KOPT-K1 (cell line): ENCODE results near the gene SLC13A4.
"Not testable (repeated sequence)": the region's sequence is repeated elsewhere in the genome, so short reads cannot be mapped to it uniquely, and the experiment has no call there.

Experiments
- H3K27ac ChIP-seq: fragments of 200-600 bp; sonication (generic); 2 replicates; pipeline ENCODE4 v1.5.1; 2016; ENCODE audit warnings: antibody characterized with exemption, mild to moderate bottlenecking, low read depth, low read length; ENCODE audit not compliant: poor library complexity, severe bottlenecking
- H3K36me3 ChIP-seq: fragments of 200-600 bp; sonication (generic); 2 replicates; pipeline ENCODE4 v1.5.1; 2017; ENCODE audit warnings: antibody characterized with exemption, mild to moderate bottlenecking, low read length, moderate library complexity; ENCODE audit not compliant: insufficient read depth
- H3K9me3 ChIP-seq: fragments of 200-600 bp; sonication (generic); 2 replicates; pipeline ENCODE4 v1.5.1; 2017; ENCODE audit warnings: antibody characterized with exemption, low read length, mild to moderate bottlenecking; ENCODE audit not compliant: insufficient read depth, poor library complexity, severe bottlenecking

SLC13A4 gene

DNA sequence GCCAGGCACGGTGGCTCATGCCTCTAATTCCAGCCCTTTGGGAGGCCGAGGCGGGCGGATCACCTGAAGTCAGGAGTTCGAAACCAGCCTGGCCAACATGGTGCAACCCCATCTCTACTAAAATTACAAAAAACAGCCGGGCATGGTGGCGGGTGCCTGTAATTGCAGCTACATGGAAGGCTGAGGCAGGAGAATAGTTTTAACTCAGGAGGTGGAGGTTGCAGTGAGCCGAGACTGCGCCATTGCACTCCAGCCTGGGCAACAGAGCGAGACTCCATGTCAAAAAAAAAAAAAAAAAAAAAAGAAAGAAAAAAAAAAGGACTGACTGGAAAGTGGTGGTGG is 9.3 kb upstream of the SLC13A4 start:
- not testable (repeated sequence) for H3K9me3 ChIP-seq, H3K27ac ChIP-seq, H3K36me3 ChIP-seq

- Histone ChIP-seq H3K27ac (no peak overlapping the region), H3K9me3 (no peaks in the 10 kb centered on the region), H3K36me3 (no peaks in the 10 kb centered on the region)
These were observed 8.8 kb upstream of the SLC13A4 start for GRCh38 chr7:135736586-135737305.

GRCh38 chr7:135734343-135734689 is 6.3 kb upstream of the SLC13A4 start:
- no peak overlapping the region for H3K27ac ChIP-seq
- no peaks in the 10 kb centered on the region for H3K36me3 ChIP-seq
- no peaks in the 10 kb centered on the region for H3K9me3 ChIP-seq

DNA sequence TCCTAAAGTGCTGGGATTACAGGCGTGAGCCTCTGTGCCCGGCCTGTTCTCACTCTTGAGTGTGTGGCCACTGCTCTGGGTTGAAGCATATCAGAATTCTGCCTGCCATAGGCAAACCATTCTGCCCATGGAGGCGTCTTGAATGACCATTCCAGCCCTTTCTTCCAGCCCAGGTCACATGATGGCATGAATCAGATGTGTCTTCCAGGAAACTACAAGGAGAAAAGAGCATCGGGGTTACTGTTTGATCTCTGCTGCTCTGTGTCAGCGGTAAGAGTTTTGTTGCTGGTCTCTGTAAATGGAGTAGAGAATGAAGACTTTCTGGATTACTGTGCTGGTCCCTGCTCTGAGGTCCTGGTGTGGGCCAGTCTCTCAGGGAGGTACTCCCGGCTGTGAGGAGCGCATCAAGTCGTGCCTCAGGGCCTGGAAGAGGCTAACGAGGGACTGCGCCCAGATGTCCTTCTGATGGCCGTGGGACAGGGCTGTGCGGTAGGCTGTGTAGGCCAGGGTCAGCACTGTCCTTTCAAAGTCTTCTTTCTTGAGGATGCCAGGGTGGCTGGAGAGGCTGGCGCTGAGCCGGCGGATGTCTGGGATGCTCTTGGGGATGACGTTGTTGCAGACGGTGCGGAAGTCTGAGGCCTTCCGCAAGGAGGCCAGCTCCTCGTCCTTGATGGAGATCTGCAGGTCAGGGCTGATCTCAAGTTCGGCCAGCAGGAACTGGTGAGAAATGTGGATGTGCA is 5.8 kb upstream of the SLC13A4 start:
- Histone ChIP-seq H3K27ac (no peak overlapping the region), H3K9me3 (no peaks in the 10 kb centered on the region)

DNA sequence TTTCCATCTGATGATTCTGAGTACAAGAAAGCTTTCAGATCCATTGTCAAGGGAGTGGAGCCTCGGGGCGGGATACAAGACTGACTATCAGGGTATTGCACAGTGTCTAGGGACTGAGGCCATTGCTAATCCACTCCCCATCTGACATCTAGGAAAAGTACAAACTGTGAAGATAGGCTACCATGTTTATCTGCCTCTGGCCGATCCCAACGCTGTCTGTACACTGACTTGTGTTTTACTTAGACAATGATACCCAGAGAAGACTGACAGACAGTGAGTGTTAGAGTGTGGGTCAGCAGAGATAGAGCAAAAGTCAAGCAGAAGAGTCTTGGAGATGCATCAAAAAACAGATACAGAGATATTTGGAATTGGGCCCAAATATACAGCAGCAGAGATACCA is 3.1 kb upstream of the SLC13A4 start:
- Histone ChIP-seq H3K27ac (no peak overlapping the region), H3K36me3 (no peaks in the 10 kb centered on the region), H3K9me3 (no peaks in the 10 kb centered on the region)

More for the DNA sequence above, 5.8 kb upstream of the SLC13A4 start:
- no peaks in the 10 kb centered on the region for H3K36me3 ChIP-seq

DNA sequence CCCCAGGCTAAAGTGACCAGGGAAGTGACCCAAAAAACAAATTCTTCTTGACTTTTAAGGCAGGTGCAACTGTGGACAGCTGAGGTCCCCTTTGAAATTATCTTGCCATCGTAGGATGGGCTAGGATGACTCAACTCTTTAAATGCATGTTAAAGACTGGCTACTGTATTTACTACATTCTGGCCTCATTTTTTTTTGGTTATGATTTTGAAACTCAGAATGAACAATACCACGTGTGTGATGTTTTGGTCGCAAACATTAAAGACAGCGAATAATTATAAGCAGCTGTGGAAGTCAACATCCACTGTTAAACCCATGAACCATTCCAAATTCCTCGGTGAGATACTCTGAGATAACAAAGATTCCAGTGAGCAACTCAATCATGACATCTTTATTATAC is 1.2 kb upstream of the SLC13A4 start:
- no peaks in the 10 kb centered on the region for H3K36me3 ChIP-seq
- H3K9me3 ChIP-seq: no peaks in the 10 kb centered on the region
- no peak overlapping the region for H3K27ac ChIP-seq

GRCh38 chr7:135726911-135727673 is 894 bp downstream of the SLC13A4 start:
- Histone ChIP-seq H3K9me3 (no peaks in the 10 kb centered on the region), H3K36me3 (no peaks in the 10 kb centered on the region), H3K27ac (no peak overlapping the region)

DNA sequence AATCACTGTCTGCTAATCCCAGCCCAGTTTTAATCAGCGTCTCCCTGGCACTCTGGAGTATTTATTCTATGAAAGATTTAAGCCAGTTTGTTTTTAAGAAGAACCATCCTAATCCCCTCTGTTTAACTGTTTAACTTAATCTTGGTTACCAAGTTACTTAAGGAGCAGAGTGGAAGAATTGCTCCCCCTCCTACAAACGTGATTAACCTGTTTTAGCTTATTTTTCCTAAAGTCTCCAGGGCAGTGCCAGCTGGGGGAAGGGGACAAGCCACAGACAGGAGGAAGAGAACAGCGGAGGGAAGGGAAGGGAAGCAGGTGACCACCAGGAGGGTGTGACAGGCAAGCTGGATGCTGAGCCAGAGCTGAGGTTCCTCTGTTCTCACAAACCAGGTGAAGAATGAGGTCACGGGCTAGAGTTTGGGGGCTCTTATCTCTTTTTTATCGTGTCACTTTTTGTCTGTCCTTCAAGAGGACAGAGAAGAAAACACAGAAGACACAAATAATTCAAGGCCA is 1.7 kb downstream of the SLC13A4 start:
- no peak overlapping the region for H3K27ac ChIP-seq
- no peaks in the 10 kb centered on the region for H3K36me3 ChIP-seq
- H3K9me3 ChIP-seq: no peaks in the 10 kb centered on the region

DNA sequence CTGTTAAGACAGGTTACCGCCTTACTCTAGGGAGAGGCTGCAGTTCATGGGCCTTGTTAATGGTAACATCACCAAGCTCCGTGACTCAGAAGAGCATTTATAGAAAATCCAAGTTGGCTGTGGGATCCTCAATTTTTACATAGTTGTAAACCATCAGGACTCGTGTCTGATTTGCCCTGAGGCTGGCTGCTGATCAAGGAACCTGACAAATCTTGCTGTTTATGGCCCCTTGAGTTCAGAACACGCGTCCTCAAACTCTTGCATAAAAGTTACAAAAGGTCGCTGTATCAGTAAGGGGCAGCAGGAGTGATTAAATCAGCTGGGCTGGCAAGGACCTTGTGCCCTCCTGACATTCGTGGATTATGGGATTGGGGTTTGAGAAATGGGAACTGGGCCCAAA is 4.6 kb downstream of the SLC13A4 start:
- no peaks in the 10 kb centered on the region for H3K9me3 ChIP-seq
- no peaks in the 10 kb centered on the region for H3K36me3 ChIP-seq
- H3K27ac ChIP-seq: no peak overlapping the region

GRCh38 chr7:135721198-135721820 is 6.7 kb downstream of the SLC13A4 start:
- H3K36me3 ChIP-seq: no peaks in the 10 kb centered on the region
- H3K9me3 ChIP-seq: no peaks in the 10 kb centered on the region
- no peak overlapping the region for H3K27ac ChIP-seq

- H3K27ac ChIP-seq: no peak overlapping the region
- H3K36me3 ChIP-seq: no peaks in the 10 kb centered on the region
- no peaks in the 10 kb centered on the region for H3K9me3 ChIP-seq
These were observed 8.3 kb downstream of the SLC13A4 start for GRCh38 chr7:135719688-135720087.

DNA sequence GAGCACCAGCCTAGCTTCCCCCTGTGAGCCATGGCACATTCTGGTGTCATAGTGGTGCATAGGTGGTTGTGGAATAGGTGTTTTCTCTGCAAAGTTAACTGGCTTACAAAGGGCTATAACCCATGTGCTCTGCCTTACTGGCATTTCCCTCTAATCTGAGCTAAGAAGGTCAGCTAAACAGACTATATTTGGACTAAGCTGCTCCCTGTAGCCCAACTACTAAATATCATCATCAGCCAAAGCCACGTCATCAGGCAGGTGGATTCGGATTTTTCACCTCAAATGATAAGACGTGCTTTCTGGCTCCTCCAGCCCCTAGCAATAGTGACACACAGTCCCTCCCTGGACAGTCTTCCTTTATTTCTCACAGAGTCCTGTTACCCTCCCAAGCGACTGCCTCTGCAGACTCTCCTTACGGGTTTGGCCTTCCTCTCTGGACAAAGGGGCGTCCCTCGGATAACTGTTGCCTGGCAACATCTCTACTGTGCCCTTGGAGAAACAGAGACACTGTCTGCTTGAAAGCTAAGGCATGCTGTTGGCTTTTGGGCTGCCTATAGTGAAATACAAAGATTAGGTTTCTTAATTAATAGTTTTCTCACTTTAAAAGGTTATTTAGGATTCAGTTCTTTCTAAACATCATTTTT is 9.1 kb downstream of the SLC13A4 start:
- no peaks in the 10 kb centered on the region for H3K36me3 ChIP-seq
- no peaks in the 10 kb centered on the region for H3K9me3 ChIP-seq
- H3K27ac ChIP-seq: no peak overlapping the region

DNA sequence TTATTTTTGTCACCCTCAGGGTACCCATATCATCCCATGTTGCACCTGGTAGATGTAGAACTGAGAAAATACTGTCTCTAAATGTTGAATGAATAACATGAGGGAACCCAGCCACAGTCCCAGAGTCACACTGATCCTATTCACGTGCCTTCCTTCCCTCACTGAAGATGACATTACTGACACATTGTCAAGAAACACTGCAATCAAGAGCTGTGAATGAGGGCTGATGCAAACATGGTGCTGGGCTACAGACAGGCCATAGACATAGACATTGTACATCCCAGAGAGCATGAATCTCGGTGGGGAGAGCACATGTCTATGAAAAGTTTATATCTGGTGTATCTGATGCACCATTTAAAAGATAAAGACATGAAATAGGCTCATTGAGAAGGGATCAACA is 9.8 kb downstream of the SLC13A4 start:
- Histone ChIP-seq H3K36me3 (no peaks in the 10 kb centered on the region), H3K9me3 (no peaks in the 10 kb centered on the region), H3K27ac (no peak overlapping the region)

GRCh38 chr7:135717693-135718092 is 10.3 kb downstream of the SLC13A4 start:
- no peaks in the 10 kb centered on the region for H3K9me3 ChIP-seq
- H3K27ac ChIP-seq: no peak overlapping the region
- H3K36me3 ChIP-seq: no peaks in the 10 kb centered on the region
